GM10248 (cell line): ENCODE measurements around the gene AK9.

Experiments
- CTCF ChIA-PET: fragments of 300-600 bp; sonication (Branson Sonifier 250); formaldehyde crosslinking; extraction: SDS; loops from one replicate; lab custom pipeline; 2021; ENCODE audit warnings: antibody characterized with exemption; lab: Yijun Ruan, JAX
- POLR2A ChIA-PET: fragments of 350-650 bp; sonication (Branson Sonifier 250); formaldehyde crosslinking; extraction: SDS; loops from one replicate; lab custom pipeline; 2020; ENCODE audit warnings: antibody characterized with exemption; lab: Yijun Ruan, JAX
- DNase-seq: peaks from one replicate; pipeline ENCODE4 v3.0.0; 2012; ENCODE audit errors: extremely low spot score
- CTCF ChIP-seq: IDR thresholded peaks from 2 replicates; pipeline ENCODE4 v1.5.1; 2012; ENCODE audit warnings: mild to moderate bottlenecking, low read depth; ENCODE audit errors: extremely low read depth, missing control alignments, control extremely low read depth

Gene AK9

DNA sequence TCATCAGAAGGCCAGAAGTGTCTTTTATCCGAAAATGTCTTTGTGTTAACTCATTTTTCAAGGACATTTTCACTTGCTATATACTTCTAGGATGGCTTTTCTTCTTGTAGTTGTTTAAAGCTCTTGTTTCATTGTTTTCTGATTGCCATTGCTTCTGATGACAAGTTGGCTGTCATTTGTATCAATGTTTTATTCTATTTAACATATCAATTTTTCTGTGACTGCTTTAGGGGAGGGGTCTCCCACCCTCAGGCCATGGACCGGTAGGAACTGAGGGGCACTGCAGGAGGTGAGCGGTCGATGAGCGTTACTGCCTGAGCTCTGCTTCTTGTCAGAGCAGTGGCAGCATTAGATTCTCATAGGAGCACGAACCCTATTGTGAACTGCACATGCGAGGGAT, 65.8 kb downstream of the AK9 start:
- no peak for DNase-seq
- TF ChIP-seq CTCF, result no peak
- ChIA-PET CTCF (interaction anchor here (1.3 kb wide), 1 partner anchor 29 kb away, joined by 4 read pairs; no protein-coding TSS in a partner anchor), POLR2A (no interaction called here)

- DNase-seq, result no peak
- TF ChIP-seq CTCF, result no peak
- CTCF ChIA-PET, result interaction anchor here (1.2 kb wide), 1 partner anchor 8 kb away, joined by 3 read pairs; no protein-coding TSS in a partner anchor
- POLR2A ChIA-PET, result no interaction called here
Measured at GRCh38 chr6:109623288-109623687, 67.7 kb downstream of the AK9 start.

- ChIA-PET CTCF (interaction anchor here (1.5 kb wide), 1 partner anchor 16 kb away, joined by 3 read pairs; no protein-coding TSS in a partner anchor), POLR2A (no interaction called here)
- DNase-seq, result no peak
- TF ChIP-seq CTCF, result no peak
Measured at GRCh38 chr6:109612268-109612667, 78.7 kb downstream of the AK9 start.

DNA sequence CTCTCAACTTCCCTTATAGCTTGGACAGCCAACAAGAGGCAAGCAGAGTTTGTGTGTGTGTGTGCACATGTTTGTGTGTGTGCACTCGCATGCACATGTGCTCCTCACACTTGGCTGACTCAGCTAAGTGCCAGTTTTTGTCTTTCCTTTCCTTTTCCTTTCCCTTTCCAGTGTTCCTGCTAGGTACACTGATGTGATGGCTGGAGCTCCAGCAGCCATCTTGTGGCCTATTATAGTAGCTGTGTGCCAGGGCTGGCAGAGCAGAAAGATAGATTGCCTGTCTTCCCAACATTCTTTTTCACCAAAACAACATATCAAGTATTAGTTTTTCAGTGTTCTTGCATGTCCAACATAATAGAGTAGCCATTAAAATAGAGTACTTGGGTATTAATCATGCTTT, 79.5 kb downstream of the AK9 start:
- no peak for TF ChIP-seq CTCF
- POLR2A ChIA-PET, result no interaction called here
- no peak for DNase-seq
- CTCF ChIA-PET, result interaction anchor here (1.5 kb wide), 1 partner anchor 15 kb away, joined by 3 read pairs; no protein-coding TSS in a partner anchor

DNA sequence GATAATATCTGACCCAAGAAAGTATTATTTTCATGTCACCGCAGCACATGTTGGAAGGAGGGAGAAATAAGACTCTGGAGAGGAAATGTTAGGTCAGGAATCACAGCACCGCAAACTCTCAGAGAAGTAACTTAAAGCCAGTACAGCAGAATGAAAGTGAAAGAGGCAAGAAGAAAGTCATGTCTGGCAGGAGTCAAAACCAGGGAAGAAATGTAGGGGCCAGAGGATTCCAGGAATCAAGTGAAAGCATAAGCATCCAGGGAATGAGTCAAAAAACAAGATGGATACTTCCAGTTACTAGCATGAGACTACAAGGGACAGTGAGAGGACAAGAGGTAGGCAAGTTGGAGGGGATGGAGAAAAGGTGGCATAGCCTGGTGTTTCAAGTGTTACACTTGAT, 80.4 kb downstream of the AK9 start:
- no peak for DNase-seq
- CTCF ChIA-PET, result no interaction called here
- POLR2A ChIA-PET, result no interaction called here
- TF ChIP-seq CTCF, result no peak

- CTCF ChIA-PET, result interaction anchor here (1.4 kb wide), 1 partner anchor 95 kb away, joined by 3 read pairs; no protein-coding TSS in a partner anchor
- POLR2A ChIA-PET, result no interaction called here
- no peak for DNase-seq
- no peak for TF ChIP-seq CTCF
Measured at GRCh38 chr6:109609737-109610136, 81.3 kb downstream of the AK9 start.
